Naive thymus-derived CD8-positive, alpha-beta T cell (primary cell): ENCODE data around the gene MYORG. TPM values are rescaled to one million over a fixed set of nuclear protein-coding genes. Genes with fewer than 3 reads are reported as not detected.
"Not testable (repeated sequence)": the region's sequence is repeated elsewhere in the genome, so short reads cannot be mapped to it uniquely, and the experiment has no call there.

Source experiments
- ATAC-seq, 2 donors: fragments of 150-1000 bp; cut with Tn5 transposase in 1 of 2; sonication (Bioruptor Pico), chemical (Tn5 transposase) in 1 of 2; 1 replicate in 1 of 2; 2 replicates in 1 of 2; pipeline ENCODE4 v1.10.0; 2021; ENCODE audit warnings: mild to moderate bottlenecking in 2 of 2, moderate library complexity in 2 of 2
- POLR2A ChIA-PET: fragments of 350-600 bp; sonication (Branson Sonifier 250); formaldehyde crosslinking; loops from one replicate; lab custom pipeline; 2021; ENCODE audit warnings: antibody characterized with exemption; lab: Charles Lee
- DNase-seq, 10 donors: peaks; one replicate each; pipeline versions ENCODE4 v3.0.0 to v3.0.0-alpha.2; 2020 to 2022
- H3K27ac Mint-ChIP-seq, 10 donors: one replicate each; pipeline ENCODE4 v1.8.0; 2020 to 2022; ENCODE audit warnings: mild to moderate bottlenecking in 10 of 10, mixed read lengths in 10 of 10, moderate library complexity in 4 of 10, inconsistent platforms in 1 of 10
- H3K27me3 Mint-ChIP-seq, 5 donors: one replicate each; pipeline ENCODE4 v1.8.0; 2021 to 2022; ENCODE audit warnings: mixed read lengths in 5 of 5
- H3K36me3 Mint-ChIP-seq, 3 donors: one replicate each; pipeline ENCODE4 v1.8.0; 2020 to 2022; ENCODE audit warnings: mixed read lengths in 3 of 3, mild to moderate bottlenecking in 2 of 3, inconsistent platforms in 1 of 3
- H3K4me1 Mint-ChIP-seq, 4 donors: one replicate each; pipeline ENCODE4 v1.8.0; 2021 to 2022; ENCODE audit warnings: mixed read lengths in 4 of 4
- H3K4me3 Mint-ChIP-seq, 10 donors: one replicate each; pipeline ENCODE4 v1.8.0; 2020 to 2022; ENCODE audit warnings: mild to moderate bottlenecking in 10 of 10, mixed read lengths in 10 of 10, moderate library complexity in 6 of 10, inconsistent platforms in 1 of 10
- H3K9me3 Mint-ChIP-seq, 9 donors: one replicate each; pipeline ENCODE4 v1.8.0; 2020 to 2022; ENCODE audit warnings: mixed read lengths in 9 of 9, mild to moderate bottlenecking in 3 of 9, inconsistent platforms in 1 of 9, moderate library complexity in 1 of 9
- polyA plus RNA-seq, 3 donors: library from polyadenylated mRNA; unstranded; fragments of 300-500 nt; fragmentation: Illumina TruSeq; gene quantifications; one replicate each; pipeline ENCODE4 v1.2.3, GENCODE V29; 2021
- total RNA-seq, 8 experiments: library from RNA in 2 of 8; stranded (reverse) in 2 of 8; gene quantifications; one replicate each; pipeline ENCODE4 v1.2.3 and lab custom pipeline; 2021 to 2026

The MYORG gene
- total and polyA plus RNA-seq, 5 experiments from 2014 or later = 0.17 to 1.5 (median 0.39) TPM

DNA sequence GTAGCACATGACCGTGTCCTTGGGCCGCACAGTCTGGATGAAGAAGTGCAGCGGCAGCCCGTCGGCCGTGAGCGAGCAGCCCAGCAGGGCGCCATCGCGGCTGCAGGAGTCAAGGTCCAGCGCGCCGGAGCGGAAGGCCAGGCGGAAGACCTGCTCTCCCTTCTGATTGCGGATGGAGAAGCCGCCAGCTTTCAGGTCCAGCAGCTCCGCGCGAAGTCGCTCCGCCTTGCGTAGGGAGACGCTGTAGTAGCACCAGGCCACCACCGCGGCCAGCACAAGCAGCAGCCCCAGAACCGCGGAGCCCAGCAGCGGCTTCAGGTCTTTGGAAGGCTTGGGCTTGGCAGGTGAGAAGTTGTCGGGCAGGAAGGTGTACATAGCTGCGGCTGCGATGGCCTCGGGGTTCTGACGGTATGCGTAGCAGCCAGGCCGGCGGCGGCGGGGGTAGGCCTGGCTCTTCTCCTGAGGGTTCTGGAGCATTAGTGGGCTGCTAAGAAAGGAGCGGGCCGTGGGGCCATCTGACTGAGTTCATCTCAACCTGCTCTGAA is 4.2 kb downstream of the MYORG start:
- H3K36me3 Mint-ChIP-seq = peaks cover 0 to 6% (median 2%) of the 10 kb centered on the region in 3 donors
- H3K27me3 Mint-ChIP-seq = no peaks in the 10 kb centered on the region
- no peaks in the 10 kb centered on the region for H3K9me3 Mint-ChIP-seq
- no peak overlapping the region for H3K4me3 Mint-ChIP-seq
- ATAC-seq (no peak), DNase-seq (no peak)
- no peak overlapping the region for H3K27ac Mint-ChIP-seq
- H3K4me1 Mint-ChIP-seq = peaks cover 11 to 20% (median 18%) of the 10 kb centered on the region in 4 donors
- POLR2A ChIA-PET = no interaction called here

DNA sequence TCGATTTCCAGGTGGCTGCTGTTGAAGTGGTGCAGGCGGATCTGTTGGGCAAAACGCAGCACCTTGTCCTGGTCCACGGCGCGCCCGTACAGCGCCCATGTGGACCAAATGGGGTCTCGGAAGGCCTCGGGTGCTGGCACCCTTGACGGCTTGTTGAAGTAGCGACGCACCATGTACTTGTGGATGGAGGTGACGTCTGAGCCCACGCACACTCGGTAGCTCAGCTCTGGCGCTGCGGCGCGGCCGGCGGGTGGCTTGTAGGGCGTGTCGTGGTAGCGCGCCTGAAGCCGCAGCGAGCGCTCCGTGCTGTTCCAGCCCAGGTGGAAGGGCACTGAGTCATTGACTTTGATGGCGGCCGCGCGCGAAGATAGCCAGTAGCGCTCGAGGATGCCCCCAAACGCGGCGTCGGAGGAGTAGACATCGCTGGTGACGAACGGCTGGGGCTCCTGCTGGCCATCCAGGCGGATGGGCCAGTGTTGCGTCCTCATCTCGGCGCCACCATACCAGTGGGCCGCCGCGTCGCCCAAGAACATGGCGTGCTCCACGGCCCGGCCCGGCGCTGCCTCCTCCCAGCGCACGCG is 4.7 kb downstream of the MYORG start:
- Mint-ChIP-seq H3K9me3 (no peaks in the 10 kb centered on the region), H3K27ac (no peak overlapping the region), H3K27me3 (no peaks in the 10 kb centered on the region), H3K4me1 (peaks cover 9 to 16% (median 14%) of the 10 kb centered on the region in 4 donors), H3K36me3 (peaks cover 0 to 6% (median 2%) of the 10 kb centered on the region in 3 donors), H3K4me3 (no peak overlapping the region)
- POLR2A ChIA-PET = no interaction called here
- DNase-seq (no peak), ATAC-seq (no peak)

DNA sequence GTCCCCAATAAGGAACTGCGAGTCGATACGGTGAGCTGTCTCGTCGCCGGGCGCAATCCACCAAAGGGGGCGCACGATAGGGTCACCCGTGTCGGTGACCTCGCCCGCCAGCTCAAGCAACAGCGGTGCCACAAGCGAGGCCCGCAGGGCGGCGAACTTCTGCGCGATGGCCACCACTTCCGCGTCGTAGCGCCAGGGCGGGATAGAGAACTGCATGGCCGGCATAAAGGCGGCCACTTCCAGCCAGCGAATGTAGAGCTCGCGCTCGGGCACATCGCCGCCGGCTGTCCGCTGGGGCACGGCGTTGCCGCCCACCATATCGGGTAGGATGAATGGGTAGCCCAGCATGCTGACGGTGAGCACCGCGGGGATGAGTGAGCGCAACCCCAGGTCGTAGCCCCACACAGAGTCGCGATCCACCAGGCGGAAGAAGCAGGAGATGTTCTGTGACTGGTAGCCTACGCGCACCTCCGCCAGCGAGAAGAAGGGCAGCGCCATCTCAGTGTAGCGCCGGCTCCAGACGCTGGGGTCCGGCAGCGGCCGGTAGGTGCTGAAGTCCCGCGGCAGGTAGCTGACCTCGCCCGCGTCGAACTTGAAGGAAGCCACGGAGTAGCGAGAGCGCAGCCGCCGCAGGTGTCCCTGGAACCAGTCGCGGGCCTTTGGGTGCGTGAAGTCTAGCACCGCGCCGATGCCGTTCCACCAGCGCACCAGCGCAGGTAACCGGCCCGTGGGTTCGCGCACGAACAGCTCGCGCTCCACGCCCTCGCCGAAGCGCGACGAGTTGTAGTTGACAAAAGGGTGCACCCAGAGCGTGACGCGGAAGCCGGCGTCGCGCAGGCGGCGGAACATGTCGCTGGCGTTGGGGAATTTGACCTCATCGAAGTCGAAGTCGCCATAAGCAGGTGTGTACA is 5.5 kb downstream of the MYORG start:
- POLR2A ChIA-PET = no interaction called here
- ATAC-seq = peak; percentile 54 to 55
- H3K4me1 Mint-ChIP-seq = peaks cover 9 to 12% (median 11%) of the 10 kb centered on the region in 4 donors

DNA sequence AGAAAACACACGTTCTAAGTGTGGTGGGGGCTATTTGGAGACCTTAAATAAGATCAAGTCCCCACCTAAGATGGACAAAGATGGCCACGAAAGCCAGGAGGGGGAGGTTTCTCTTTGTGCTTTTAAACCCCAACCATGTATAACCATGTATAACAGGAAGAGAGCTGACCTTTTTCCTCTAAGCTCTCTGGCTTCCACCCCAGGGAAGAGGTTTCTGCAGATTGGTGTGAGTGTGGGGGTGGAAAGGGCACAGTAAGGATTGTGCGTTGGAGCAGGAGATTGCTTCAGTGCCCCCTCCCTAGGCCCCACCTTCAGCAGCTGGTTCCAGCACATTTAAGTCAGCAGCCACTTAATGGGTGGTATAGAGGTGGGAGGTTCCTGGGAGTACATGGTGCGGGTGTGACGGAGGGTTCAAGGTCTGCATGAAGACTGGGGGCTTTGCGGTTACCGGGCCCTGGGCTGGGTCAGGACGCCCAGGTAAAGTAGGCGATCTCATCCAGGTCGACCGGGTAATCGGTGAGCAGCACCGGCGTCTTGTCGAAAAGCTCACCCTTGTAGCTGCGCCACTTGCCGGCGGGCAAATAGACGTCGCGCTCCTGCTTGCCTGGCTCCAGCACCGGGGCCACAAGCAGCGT is 6.2 kb downstream of the MYORG start:
- DNase-seq (no peak), ATAC-seq (no peak)
- POLR2A ChIA-PET = no interaction called here
- Mint-ChIP-seq H3K4me3 (peak overlapping the region in 4 of 10 donors; percentile 26 to 52 (median 43)), H3K4me1 (peaks cover 3 to 5% (median 4%) of the 10 kb centered on the region in 4 donors), H3K36me3 (peaks cover 0 to 7% (median 5%) of the 10 kb centered on the region in 3 donors), H3K27ac (peak overlapping the region in 2 of 10 donors; percentile 40 to 62), H3K27me3 (no peaks in the 10 kb centered on the region), H3K9me3 (no peaks in the 10 kb centered on the region)

More for the DNA sequence above, 5.5 kb downstream of the MYORG start:
- peak in 2 of 10 donors; percentile 13 to 27 for DNase-seq
- Mint-ChIP-seq H3K27me3 (no peaks in the 10 kb centered on the region), H3K9me3 (no peaks in the 10 kb centered on the region), H3K36me3 (peaks cover 0 to 7% (median 5%) of the 10 kb centered on the region in 3 donors), H3K4me3 (peak overlapping the region in 4 of 10 donors; percentile 26 to 52 (median 43)), H3K27ac (peak overlapping the region in 1 of 10 donors; percentile 43)

DNA sequence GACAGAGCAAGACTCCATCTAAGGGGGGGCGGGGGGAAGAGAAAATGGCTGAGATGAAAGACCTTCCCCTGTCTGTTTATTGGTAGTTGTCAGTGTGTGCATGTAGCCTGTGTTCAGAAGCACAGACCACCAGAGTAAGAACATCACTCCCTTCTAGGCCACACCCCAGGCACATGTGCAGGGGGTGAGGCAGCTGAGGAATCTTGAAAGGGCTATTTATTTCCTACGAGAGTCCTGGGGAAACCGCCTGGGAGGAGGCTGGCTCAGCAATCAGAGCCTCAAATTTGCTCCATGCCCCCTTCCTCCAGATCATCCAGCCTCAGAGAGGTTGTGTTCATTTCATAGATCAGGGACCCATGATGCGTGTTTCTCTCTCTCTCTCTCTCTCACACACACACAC is 7.1 kb downstream of the MYORG start:
- Mint-ChIP-seq H3K9me3 (no peaks in the 10 kb centered on the region), H3K4me3 (no peak overlapping the region), H3K36me3 (peaks cover 0 to 7% (median 5%) of the 10 kb centered on the region in 3 donors), H3K27ac (no peak overlapping the region), H3K27me3 (no peaks in the 10 kb centered on the region), H3K4me1 (peaks cover 0 to 5% (median under 1%) of the 10 kb centered on the region in 4 donors)
- DNase-seq (no peak), ATAC-seq (no peak)
- POLR2A ChIA-PET = interaction anchor here (0.6 kb wide), 1 partner anchor 49 kb away, joined by 3 read pairs; no protein-coding TSS in a partner anchor

DNA sequence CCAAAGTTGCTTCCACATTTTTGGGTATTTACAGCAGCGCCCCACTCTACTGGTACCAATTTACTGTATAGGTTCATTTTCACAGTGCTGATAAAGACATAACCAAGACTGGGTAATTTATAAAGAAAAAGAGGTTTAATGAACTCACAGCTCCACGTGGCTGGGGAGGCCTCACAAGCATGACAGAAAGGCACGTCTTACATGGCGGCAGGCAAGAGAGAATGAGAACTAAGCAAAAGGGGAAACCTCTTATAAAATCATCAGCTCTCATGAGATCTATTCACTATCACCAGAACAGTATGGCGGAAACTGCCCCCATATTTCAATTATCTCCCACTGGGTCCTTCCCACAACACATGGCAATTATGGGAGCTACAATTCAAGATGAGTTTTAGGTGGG is 7.9 kb downstream of the MYORG start:
- H3K4me3 Mint-ChIP-seq, POLR2A ChIA-PET, DNase-seq, H3K36me3 Mint-ChIP-seq, ATAC-seq, H3K27me3 Mint-ChIP-seq, H3K9me3 Mint-ChIP-seq, H3K27ac Mint-ChIP-seq: not testable (repeated sequence)
- H3K4me1 Mint-ChIP-seq = peaks cover 6 to 12% (median 9%) of the 10 kb centered on the region in 4 donors

DNA sequence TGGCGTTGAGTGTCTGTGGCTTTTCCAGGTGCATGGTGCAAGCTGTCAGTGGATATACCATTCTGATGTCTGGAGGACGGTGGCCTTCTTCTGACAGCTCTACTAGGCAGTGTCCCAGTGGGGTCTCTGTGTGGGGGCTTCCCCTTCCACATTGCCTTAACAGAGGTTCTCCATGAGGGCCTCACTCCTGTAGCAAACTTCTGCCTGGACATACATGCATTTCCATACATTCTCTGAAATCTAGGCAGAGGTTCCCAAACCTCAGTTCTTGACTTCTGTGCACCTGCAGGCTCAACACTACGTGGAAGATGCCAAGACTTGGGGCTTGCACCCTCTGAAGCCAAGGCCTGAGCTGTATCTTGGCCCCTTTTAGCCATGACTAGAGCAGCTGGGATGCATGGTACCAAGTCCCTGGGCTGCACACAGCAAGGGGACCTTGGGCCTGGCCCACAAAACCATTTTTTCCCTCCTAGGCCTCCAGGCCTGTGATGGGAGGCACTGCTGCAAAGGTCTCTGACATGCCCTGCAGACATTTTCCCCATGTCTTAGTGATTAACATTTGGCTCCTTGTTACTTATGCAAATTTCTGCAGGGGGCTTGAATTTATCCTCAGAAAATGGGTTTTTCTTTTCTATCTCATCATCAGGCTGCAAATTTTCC is 8.8 kb downstream of the MYORG start:
- H3K4me1 Mint-ChIP-seq = peaks cover 11 to 16% (median 16%) of the 10 kb centered on the region in 4 donors
- H3K36me3 Mint-ChIP-seq = not testable (repeated sequence)

DNA sequence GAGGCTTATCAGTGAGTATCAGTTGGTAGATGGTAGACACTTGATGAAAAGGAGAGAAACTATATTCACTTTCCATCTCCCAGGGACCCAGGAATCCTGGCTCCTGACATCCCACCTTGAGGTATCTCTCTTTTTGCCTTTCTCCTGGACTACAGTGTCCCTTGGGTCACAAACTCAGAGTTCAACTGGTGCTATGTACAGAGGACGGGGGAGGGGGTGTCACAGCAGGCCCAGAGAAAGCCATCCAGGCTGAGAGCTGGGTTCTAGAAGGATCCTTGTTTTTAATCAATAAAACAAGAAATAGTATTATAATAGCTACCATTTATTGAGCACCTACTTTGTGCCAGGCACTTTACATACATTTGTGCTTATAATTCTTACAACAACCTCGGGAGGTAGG is 10.3 kb downstream of the MYORG start:
- Mint-ChIP-seq H3K4me3 (no peak overlapping the region), H3K36me3 (peaks cover 0 to 7% (median 5%) of the 10 kb centered on the region in 3 donors), H3K27me3 (no peaks in the 10 kb centered on the region), H3K4me1 (peaks cover 11 to 19% (median 16%) of the 10 kb centered on the region in 4 donors), H3K27ac (peak overlapping the region in 1 of 10 donors; percentile 11), H3K9me3 (no peaks in the 10 kb centered on the region)
- ATAC-seq (no peak), DNase-seq (no peak)
- POLR2A ChIA-PET = interaction anchor here (1.3 kb wide), 1 partner anchor 11 kb away, joined by 3 read pairs; the partner anchor contains the start of gene MYORG

More for the DNA sequence above, 8.8 kb downstream of the MYORG start:
- H3K9me3 Mint-ChIP-seq, H3K4me3 Mint-ChIP-seq, ATAC-seq, H3K27me3 Mint-ChIP-seq, DNase-seq, H3K27ac Mint-ChIP-seq, POLR2A ChIA-PET: not testable (repeated sequence)

DNA sequence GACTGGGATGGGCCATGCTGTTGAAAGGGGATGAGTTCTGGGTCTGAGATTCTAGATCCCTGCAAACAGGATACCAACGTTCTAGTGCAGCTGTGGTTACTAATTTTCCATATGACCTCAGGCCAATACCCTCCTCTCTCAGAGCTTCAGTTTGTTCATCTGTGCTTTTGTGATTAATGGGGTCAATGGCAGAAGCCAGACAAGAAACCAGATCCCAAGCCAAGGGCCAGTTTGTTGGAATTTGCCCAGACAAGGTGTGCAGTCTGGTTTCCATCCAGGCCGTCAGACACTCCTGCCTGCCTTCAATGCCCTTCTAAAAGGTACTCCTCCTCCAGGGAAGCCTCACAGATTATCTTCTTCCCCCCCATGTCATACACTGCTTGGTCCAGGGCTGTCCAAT is 11.4 kb downstream of the MYORG start:
- ATAC-seq = no peak
- Mint-ChIP-seq H3K9me3 (no peaks in the 10 kb centered on the region), H3K4me3 (peak overlapping the region in 1 of 10 donors; percentile 8), H3K27ac (no peak overlapping the region), H3K36me3 (peaks cover 0 to 7% (median 5%) of the 10 kb centered on the region in 3 donors), H3K4me1 (peaks cover 11 to 18% (median 16%) of the 10 kb centered on the region in 4 donors), H3K27me3 (no peaks in the 10 kb centered on the region)
- DNase-seq = no peak
- POLR2A ChIA-PET = no interaction called here

DNA sequence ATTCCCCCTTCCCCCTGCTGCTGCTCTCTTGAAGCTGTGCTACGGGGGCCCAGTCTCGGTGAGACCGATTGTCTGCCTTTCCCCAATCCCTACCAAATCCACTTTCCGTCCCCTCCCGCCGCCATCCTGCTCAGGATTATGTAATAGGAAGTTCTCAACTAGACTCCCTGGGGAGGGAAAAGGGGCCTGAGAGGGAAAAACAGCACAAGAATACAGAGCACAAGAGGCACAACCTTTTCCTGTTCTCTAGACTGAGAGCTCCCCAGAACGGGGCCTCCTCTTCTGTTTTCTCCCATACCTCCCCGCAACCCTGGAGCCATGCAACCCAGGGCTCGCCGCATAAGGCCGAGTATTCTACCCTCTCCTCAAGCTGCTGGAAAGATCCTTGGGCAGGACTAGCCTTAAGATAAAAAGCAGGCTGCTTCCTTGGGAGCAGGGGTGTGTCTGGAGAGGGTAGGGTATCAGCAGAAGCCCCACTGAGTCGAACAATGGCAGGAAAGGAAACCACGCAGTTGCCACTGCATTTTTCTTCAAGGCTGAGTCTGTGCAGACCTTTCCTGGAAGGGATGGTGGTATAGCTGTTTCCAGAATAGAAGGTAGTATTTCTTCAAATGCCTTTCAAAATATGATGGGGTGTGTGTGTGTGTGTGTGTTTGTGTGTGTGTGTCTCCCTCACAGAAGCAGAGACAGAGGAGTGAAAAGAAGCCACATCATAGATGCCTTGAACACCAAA is 12.9 kb downstream of the MYORG start:
- no peaks in the 10 kb centered on the region for H3K27me3 Mint-ChIP-seq
- peak overlapping the region in 7 of 10 donors; percentile 12 to 69 (median 33) for H3K4me3 Mint-ChIP-seq
- POLR2A ChIA-PET = interaction anchor here (0.5 kb wide), 1 partner anchor 84 kb away, joined by 3 read pairs; no protein-coding TSS in a partner anchor
- peaks cover 11 to 16% (median 15%) of the 10 kb centered on the region in 4 donors for H3K4me1 Mint-ChIP-seq
- DNase-seq = peak in 4 of 10 donors; percentile 5 to 59 (median 40)
- peak overlapping the region in 9 of 10 donors; percentile 44 to 74 (median 59) for H3K27ac Mint-ChIP-seq
- H3K36me3 Mint-ChIP-seq = peaks cover 0 to 6% (median 3%) of the 10 kb centered on the region in 3 donors
- ATAC-seq = peak; percentile 57 to 73
- H3K9me3 Mint-ChIP-seq = no peaks in the 10 kb centered on the region

DNA sequence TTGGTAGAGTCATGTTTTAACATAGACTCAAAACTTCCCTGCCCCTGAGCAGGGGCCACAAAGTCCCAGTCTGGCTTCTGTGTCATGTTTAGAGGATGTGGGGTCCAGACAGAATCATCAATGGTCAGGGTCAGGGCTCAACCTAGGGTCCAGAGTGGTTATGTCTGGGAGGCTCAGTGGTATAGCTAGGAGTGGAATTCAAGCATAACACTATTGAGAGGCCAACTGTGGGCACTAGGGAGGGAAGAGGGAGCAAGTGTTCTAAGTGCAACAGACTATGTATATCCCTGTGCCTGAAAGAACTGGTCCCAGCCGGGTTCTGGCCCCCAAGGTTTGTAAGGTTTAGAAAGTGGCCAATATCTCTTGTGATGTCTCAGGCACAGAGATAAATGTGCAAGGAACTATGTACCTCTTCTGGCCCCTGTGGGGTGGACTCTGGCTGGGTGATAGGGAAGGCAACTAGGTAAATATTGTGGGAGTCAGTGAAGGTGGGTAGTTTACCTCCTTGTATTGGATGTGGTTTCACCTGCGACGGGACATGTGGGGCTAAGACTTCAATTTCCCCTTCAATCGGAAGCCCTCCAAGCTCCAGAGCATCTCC is 14.0 kb downstream of the MYORG start:
- H3K4me1 Mint-ChIP-seq = peaks cover 11 to 16% (median 15%) of the 10 kb centered on the region in 4 donors
- ATAC-seq (no peak), DNase-seq (no peak)
- H3K9me3 Mint-ChIP-seq = peaks cover 0 to 5% (median 4%) of the 10 kb centered on the region in 9 donors
- H3K27ac Mint-ChIP-seq = peak overlapping the region in 5 of 10 donors; percentile 31 to 72 (median 58)
- H3K36me3 Mint-ChIP-seq = peaks cover 3 to 6% (median 6%) of the 10 kb centered on the region in 3 donors
- POLR2A ChIA-PET = no interaction called here
- no peaks in the 10 kb centered on the region for H3K27me3 Mint-ChIP-seq
- no peak overlapping the region for H3K4me3 Mint-ChIP-seq
